GM23338 (cell line): ENCODE data around the gene AP2A2. TPM values are rescaled to one million over a fixed set of nuclear protein-coding genes. Genes with fewer than 3 reads are reported as not detected.

Experiments used
- ATAC-seq: fragments of 200-7000 bp; cut with Tn5 transposase; 3 replicates; pipeline ENCODE4 v1.9.1; 2020
- DNase-seq: peaks from one replicate; pipeline ENCODE4 v3.0.0-alpha.2; 2015; ENCODE audit warnings: low spot score
- H2AFZ ChIP-seq: fragments of 200-600 bp; sonication (generic); 2 replicates; pipeline ENCODE4 v1.8.0; 2016; ENCODE audit warnings: antibody characterized with exemption, mild to moderate bottlenecking, moderate library complexity
- H3F3A ChIP-seq: fragments of 200-600 bp; sonication (generic); replicated peaks from 2 replicates; pipeline ENCODE4 v1.8.0; 2017; ENCODE audit warnings: antibody characterized with exemption, mixed run types, low read depth
- H3K27ac ChIP-seq: fragments of 200-600 bp; sonication (generic); 2 replicates; pipeline ENCODE4 v1.6.1; 2016; ENCODE audit warnings: low read depth
- H3K27me3 ChIP-seq: fragments of 200-600 bp; sonication (generic); 2 replicates; pipeline ENCODE4 v1.8.0; 2016; ENCODE audit warnings: mild to moderate bottlenecking, mixed run types, moderate library complexity; ENCODE audit not compliant: insufficient read depth
- H3K36me3 ChIP-seq: fragments of 200-600 bp; sonication (generic); 2 replicates; pipeline ENCODE4 v1.8.0; 2016; ENCODE audit warnings: mild to moderate bottlenecking; ENCODE audit not compliant: insufficient read depth
- H3K4me1 ChIP-seq: fragments of 200-600 bp; sonication (generic); 2 replicates; pipeline ENCODE4 v1.8.0; 2016; ENCODE audit warnings: mild to moderate bottlenecking, moderate library complexity; ENCODE audit not compliant: insufficient read depth
- H3K4me2 ChIP-seq: fragments of 200-600 bp; sonication (generic); 2 replicates; pipeline ENCODE4 v1.7.1; 2017; ENCODE audit warnings: mixed run types
- H3K4me3 ChIP-seq: fragments of 200-600 bp; sonication (generic); 2 replicates; pipeline ENCODE4 v1.6.1; 2016; ENCODE audit warnings: mixed run types
- H3K79me2 ChIP-seq: fragments of 200-600 bp; sonication (generic); replicated peaks from 2 replicates; pipeline ENCODE4 v1.8.0; 2017; ENCODE audit warnings: mild to moderate bottlenecking; ENCODE audit not compliant: insufficient read depth
- H3K9me2 ChIP-seq: fragments of 200-600 bp; sonication (generic); 2 replicates; pipeline ENCODE4 v1.8.0; 2017; ENCODE audit not compliant: insufficient read depth
- H4K20me1 ChIP-seq: fragments of 200-600 bp; sonication (generic); replicated peaks from 2 replicates; pipeline ENCODE4 v1.8.0; 2017; ENCODE audit warnings: mild to moderate bottlenecking; ENCODE audit not compliant: insufficient read depth
- H3K27ac Mint-ChIP-seq: 2 replicates; pipeline ENCODE4 v1.8.0; 2020; ENCODE audit warnings: inconsistent platforms, mild to moderate bottlenecking, moderate library complexity, mixed read lengths
- H3K27me3 Mint-ChIP-seq: 3 replicates; pipeline ENCODE4 v1.8.0; 2022; ENCODE audit warnings: low read depth, mild to moderate bottlenecking, moderate library complexity, mixed read lengths, inconsistent platforms; ENCODE audit not compliant: insufficient read depth, poor library complexity
- H3K36me3 Mint-ChIP-seq: 3 replicates; pipeline ENCODE4 v1.8.0; 2021; ENCODE audit warnings: low read depth, mild to moderate bottlenecking, inconsistent platforms, moderate library complexity, mixed read lengths
- H3K4me1 Mint-ChIP-seq: 3 replicates; pipeline ENCODE4 v1.8.0; 2020; ENCODE audit warnings: mild to moderate bottlenecking, inconsistent platforms, mixed read lengths
- H3K4me3 Mint-ChIP-seq: 3 replicates; pipeline ENCODE4 v1.8.0; 2021; ENCODE audit warnings: moderate library complexity, mild to moderate bottlenecking, inconsistent platforms, mixed read lengths
- H3K9me3 Mint-ChIP-seq: 3 replicates; pipeline ENCODE4 v1.8.0; 2020; ENCODE audit warnings: moderate library complexity, mild to moderate bottlenecking, inconsistent platforms, mixed read lengths
- EZH2 ChIP-seq: fragments of 200-600 bp; sonication (generic); IDR thresholded peaks from one replicate; pipeline ENCODE4 v1.8.0; 2017; ENCODE audit warnings: antibody characterized with exemption, mild to moderate bottlenecking, low read depth; ENCODE audit not compliant: unreplicated experiment
- JUNB ChIP-seq: IDR thresholded peaks from one replicate; pipeline ENCODE4 v1.6.1; 2016; ENCODE audit warnings: antibody characterized with exemption; ENCODE audit not compliant: unreplicated experiment
- NANOG ChIP-seq: IDR thresholded peaks from 2 replicates; pipeline ENCODE4 v1.6.1; 2016; ENCODE audit warnings: antibody characterized with exemption, borderline replicate concordance
- POLR2AphosphoS5 ChIP-seq: IDR thresholded peaks from 2 replicates; pipeline ENCODE4 v1.6.1; 2016; ENCODE audit warnings: antibody characterized with exemption, low read depth
- REST ChIP-seq: IDR thresholded peaks from one replicate; pipeline ENCODE4 v1.6.1; 2018; ENCODE audit warnings: antibody characterized with exemption; ENCODE audit not compliant: unreplicated experiment
- STAT1 ChIP-seq: IDR thresholded peaks from one replicate; pipeline ENCODE4 v1.6.1; 2016; ENCODE audit warnings: antibody characterized with exemption; ENCODE audit not compliant: unreplicated experiment
- ZNF114 ChIP-seq: fragments of 250-450 bp; sonication (Bioruptor Pico); IDR thresholded peaks from 2 replicates; pipeline ENCODE4 v1.5.0; 2020; ENCODE audit warnings: mild to moderate bottlenecking, moderate library complexity
- polyA plus RNA-seq: library from polyadenylated mRNA; unstranded; fragments of >200 nt; fragmentation: Nextera tagmentation; extraction: Ambion mirVana; gene quantifications from 2 replicates; pipeline ENCODE4 v1.2.1, GENCODE V29; 2016
- total RNA-seq: library from RNA; depleted of rRNA; stranded (reverse); fragments of >200 nt; shearing (Covaris generic); gene quantifications from 2 replicates; pipeline ENCODE4 v1.2.3, GENCODE V29; 2014
- TF ChIP-seq, protein P1 (sequence below): IDR thresholded peaks from 2 replicates; pipeline ENCODE4 v1.6.1; 2016; ENCODE audit warnings: antibody characterized with exemption
- TF ChIP-seq, protein P2 (sequence below), 2 experiments: fragments of 200-600 bp in 1 of 2; sonication (generic) in 1 of 2; conservative IDR thresholded peaks; 2 replicates each; pipeline versions ENCODE4 v1.5.1 to v1.6.1; 2016 to 2017; ENCODE audit warnings: antibody characterized with exemption in 2 of 2, low read depth in 2 of 2, mild to moderate bottlenecking in 2 of 2, moderate library complexity in 1 of 2
- TF ChIP-seq, protein P3 (sequence below): fragments of 250-450 bp; sonication (Bioruptor Pico); IDR thresholded peaks from 2 replicates; pipeline ENCODE4 v1.5.0; 2020; ENCODE audit warnings: mild to moderate bottlenecking, moderate library complexity

The AP2A2 gene
- total and polyA plus RNA-seq, 2 experiments from 2014 or later, result 23.7 to 47.5 TPM

DNA sequence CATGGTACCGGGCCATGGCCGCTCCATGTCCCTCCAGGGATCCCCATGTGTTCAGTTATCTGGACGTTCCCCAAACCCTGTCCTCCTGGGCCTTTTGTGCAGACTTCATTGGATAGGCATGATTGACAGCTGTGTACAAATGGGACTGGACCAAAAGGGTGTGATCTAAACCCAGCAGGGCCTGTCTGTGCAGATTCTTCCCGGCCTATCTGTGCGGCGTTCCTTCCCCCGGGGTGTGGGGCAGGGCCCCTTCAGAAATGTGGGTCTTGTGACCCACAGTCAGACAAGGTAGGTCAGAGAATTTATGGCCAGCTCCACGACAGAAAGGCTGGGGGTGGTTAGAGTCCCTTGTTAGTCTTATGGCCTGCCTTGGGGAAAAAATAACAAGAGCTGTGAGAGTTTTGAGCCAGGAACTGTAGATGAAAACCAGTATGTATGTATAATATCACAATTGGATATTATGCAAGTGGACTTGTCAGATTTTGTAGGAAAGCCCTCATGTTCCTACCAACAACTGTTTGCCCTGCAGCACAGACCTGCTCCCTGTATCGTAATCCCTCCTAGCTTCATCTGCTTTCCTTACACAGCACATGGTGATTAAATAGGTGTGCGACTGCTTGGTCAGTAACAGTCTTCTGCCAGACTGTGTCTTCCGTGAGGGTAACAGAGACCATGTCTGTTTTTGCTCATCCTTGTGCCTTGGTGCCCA, 31.7 kb downstream of the AP2A2 start (continued):
- no peak for TF ChIP-seq REST
- TF ChIP-seq EZH2, result no peak
- TF ChIP-seq STAT1, result no peak
- no peak for TF ChIP-seq JUNB
- TF ChIP-seq POLR2AphosphoS5, result no peak
- TF ChIP-seq, protein P1, sequence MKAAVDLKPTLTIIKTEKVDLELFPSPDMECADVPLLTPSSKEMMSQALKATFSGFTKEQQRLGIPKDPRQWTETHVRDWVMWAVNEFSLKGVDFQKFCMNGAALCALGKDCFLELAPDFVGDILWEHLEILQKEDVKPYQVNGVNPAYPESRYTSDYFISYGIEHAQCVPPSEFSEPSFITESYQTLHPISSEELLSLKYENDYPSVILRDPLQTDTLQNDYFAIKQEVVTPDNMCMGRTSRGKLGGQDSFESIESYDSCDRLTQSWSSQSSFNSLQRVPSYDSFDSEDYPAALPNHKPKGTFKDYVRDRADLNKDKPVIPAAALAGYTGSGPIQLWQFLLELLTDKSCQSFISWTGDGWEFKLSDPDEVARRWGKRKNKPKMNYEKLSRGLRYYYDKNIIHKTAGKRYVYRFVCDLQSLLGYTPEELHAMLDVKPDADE, result no peak
- TF ChIP-seq ZNF114 (CRISPR knock-in tag), result no peak
- TF ChIP-seq NANOG, result no peak
- TF ChIP-seq, protein P2, sequence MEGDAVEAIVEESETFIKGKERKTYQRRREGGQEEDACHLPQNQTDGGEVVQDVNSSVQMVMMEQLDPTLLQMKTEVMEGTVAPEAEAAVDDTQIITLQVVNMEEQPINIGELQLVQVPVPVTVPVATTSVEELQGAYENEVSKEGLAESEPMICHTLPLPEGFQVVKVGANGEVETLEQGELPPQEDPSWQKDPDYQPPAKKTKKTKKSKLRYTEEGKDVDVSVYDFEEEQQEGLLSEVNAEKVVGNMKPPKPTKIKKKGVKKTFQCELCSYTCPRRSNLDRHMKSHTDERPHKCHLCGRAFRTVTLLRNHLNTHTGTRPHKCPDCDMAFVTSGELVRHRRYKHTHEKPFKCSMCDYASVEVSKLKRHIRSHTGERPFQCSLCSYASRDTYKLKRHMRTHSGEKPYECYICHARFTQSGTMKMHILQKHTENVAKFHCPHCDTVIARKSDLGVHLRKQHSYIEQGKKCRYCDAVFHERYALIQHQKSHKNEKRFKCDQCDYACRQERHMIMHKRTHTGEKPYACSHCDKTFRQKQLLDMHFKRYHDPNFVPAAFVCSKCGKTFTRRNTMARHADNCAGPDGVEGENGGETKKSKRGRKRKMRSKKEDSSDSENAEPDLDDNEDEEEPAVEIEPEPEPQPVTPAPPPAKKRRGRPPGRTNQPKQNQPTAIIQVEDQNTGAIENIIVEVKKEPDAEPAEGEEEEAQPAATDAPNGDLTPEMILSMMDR (conservative IDR thresholded peaks at IDR 0.05; ENCODE audit: low read depth in 2 of 2), result no peak

DNA sequence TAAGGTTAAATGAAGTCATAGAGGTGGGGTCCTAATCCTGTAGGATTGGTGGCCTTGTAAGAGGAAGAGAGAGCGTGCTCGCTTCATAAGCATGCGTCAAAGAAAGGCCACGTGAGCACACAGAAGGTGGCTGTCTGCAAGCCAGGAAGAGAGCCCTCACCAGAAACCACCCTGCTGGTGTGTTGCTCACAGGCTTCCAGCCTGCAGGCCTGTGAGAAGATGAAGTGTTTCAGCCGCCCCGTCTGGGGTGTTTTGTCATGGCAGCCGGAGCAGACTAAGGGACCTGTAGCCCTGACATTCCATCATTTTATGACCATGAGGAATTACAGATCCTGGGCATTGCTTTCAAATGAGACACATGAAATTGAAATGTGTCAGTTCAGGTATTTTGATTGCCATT, 32.4 kb downstream of the AP2A2 start:
- Histone ChIP-seq H3F3A (0 out of 2 replicates have a peak, but pooled peaks cover 4% of the 10 kb centered on the region), H3K4me1 (peaks cover 10% of the 10 kb centered on the region), H3K4me3 (no peak overlapping the region), H3K4me2 (no peak overlapping the region), H3K79me2 (peaks cover 58% of the 10 kb centered on the region), H3K36me3 (no peaks in the 10 kb centered on the region; the same call in 1 of the 2 replicates), H3K27me3 (no peaks in the 10 kb centered on the region), H2AFZ (no peak overlapping the region), H4K20me1 (peaks cover 8% of the 10 kb centered on the region), H3K27ac (0 out of 2 replicates have a peak overlapping the region, but pooled peaks have one; percentile 35), H3K9me2 (no peaks in the 10 kb centered on the region)
- peaks cover 30% of the 10 kb centered on the region for H3K4me1 Mint-ChIP-seq
- no peak overlapping the region for H3K4me3 Mint-ChIP-seq
- peaks cover 35% of the 10 kb centered on the region for H3K36me3 Mint-ChIP-seq
- DNase-seq, result no peak
- no peaks in the 10 kb centered on the region; the same call in 2 of the 3 replicates for H3K9me3 Mint-ChIP-seq
- H3K27ac Mint-ChIP-seq, result no peak overlapping the region
- no peak for ATAC-seq
- peaks cover 6% of the 10 kb centered on the region for H3K27me3 Mint-ChIP-seq
- TF ChIP-seq, protein P3, sequence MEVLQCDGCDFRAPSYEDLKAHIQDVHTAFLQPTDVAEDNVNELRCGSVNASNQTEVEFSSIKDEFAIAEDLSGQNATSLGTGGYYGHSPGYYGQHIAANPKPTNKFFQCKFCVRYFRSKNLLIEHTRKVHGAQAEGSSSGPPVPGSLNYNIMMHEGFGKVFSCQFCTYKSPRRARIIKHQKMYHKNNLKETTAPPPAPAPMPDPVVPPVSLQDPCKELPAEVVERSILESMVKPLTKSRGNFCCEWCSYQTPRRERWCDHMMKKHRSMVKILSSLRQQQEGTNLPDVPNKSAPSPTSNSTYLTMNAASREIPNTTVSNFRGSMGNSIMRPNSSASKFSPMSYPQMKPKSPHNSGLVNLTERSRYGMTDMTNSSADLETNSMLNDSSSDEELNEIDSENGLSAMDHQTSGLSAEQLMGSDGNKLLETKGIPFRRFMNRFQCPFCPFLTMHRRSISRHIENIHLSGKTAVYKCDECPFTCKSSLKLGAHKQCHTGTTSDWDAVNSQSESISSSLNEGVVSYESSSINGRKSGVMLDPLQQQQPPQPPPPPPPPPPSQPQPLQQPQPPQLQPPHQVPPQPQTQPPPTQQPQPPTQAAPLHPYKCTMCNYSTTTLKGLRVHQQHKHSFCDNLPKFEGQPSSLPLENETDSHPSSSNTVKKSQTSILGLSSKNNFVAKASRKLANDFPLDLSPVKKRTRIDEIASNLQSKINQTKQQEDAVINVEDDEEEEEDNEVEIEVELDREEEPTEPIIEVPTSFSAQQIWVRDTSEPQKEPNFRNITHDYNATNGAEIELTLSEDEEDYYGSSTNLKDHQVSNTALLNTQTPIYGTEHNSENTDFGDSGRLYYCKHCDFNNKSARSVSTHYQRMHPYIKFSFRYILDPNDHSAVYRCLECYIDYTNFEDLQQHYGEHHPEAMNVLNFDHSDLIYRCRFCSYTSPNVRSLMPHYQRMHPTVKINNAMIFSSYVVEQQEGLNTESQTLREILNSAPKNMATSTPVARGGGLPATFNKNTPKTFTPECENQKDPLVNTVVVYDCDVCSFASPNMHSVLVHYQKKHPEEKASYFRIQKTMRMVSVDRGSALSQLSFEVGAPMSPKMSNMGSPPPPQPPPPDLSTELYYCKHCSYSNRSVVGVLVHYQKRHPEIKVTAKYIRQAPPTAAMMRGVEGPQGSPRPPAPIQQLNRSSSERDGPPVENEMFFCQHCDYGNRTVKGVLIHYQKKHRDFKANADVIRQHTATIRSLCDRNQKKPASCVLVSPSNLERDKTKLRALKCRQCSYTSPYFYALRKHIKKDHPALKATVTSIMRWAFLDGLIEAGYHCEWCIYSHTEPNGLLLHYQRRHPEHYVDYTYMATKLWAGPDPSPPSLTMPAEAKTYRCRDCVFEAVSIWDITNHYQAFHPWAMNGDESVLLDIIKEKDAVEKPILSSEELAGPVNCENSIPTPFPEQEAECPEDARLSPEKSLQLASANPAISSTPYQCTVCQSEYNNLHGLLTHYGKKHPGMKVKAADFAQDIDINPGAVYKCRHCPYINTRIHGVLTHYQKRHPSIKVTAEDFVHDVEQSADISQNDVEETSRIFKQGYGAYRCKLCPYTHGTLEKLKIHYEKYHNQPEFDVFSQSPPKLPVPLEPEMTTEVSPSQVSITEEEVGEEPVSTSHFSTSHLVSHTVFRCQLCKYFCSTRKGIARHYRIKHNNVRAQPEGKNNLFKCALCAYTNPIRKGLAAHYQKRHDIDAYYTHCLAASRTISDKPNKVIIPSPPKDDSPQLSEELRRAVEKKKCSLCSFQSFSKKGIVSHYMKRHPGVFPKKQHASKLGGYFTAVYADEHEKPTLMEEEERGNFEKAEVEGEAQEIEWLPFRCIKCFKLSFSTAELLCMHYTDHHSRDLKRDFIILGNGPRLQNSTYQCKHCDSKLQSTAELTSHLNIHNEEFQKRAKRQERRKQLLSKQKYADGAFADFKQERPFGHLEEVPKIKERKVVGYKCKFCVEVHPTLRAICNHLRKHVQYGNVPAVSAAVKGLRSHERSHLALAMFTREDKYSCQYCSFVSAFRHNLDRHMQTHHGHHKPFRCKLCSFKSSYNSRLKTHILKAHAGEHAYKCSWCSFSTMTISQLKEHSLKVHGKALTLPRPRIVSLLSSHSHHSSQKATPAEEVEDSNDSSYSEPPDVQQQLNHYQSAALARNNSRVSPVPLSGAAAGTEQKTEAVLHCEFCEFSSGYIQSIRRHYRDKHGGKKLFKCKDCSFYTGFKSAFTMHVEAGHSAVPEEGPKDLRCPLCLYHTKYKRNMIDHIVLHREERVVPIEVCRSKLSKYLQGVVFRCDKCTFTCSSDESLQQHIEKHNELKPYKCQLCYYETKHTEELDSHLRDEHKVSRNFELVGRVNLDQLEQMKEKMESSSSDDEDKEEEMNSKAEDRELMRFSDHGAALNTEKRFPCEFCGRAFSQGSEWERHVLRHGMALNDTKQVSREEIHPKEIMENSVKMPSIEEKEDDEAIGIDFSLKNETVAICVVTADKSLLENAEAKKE (CRISPR knock-in tag), result no peak
- TF ChIP-seq EZH2 (no peak), NANOG (no peak), STAT1 (no peak)
- TF ChIP-seq, protein P1, result no peak
